ENCODE measurements around the gene TAF5L. TPM values are rescaled to one million over a fixed set of nuclear protein-coding genes. Genes with fewer than 3 reads are reported as not detected.

The TAF5L gene
- total and polyA plus RNA-seq, 2 experiments from 2014 or later = 5.6 to 17.6 TPM

DNA sequence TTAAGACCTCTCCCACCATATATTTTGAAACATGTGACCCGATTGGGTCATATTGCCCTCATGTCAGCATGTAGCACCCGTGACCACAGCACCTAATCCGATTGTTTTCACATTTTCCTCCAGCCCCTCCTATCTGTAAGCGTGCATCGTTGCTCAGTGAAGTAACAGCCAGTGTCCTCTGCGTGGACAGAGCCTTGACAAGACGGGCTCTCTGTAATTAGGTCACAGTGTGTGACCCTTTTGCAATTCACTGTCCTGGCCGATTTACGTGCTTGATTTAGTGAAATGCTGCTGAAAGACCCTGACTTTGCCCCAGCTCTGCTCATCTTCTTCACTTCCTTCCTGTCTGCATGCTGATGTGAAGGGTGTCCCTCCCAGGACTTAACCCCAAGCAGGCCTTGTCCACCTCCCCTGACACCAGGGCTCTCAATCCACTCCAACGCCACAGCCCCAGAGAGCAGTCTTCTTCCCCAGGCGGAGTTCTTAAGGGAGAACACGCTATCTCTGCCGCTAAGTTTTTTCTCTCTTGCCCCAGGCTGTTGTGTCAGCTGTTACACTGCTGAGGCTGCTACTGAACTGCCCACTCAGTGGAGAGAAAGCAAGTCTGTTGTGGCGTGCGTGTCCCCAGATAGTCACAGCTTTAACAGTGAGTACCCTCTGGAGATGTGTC lies 19.5 kb upstream of the TAF5L start:
- no peaks in the 10 kb centered on the region for H3K27me3 ChIP-seq (ENCODE audit: insufficient read depth)
- Mint-ChIP-seq H3K9me3 (no peaks in the 10 kb centered on the region), H3K27me3 (ENCODE audit: insufficient read depth, low read depth, poor library complexity) (peaks cover 3% of the 10 kb centered on the region), H3K4me3 (no peak overlapping the region), H3K27ac (no peak overlapping the region), H3K4me1 (no peaks in the 10 kb centered on the region), H3K36me3 (ENCODE audit: low read depth) (peaks cover 67% of the 10 kb centered on the region)
- peaks cover 17% of the 10 kb centered on the region for H4K20me1 ChIP-seq (replicated peaks; ENCODE audit: insufficient read depth)
- H3K79me2 ChIP-seq (replicated peaks; ENCODE audit: insufficient read depth) = peaks cover 25% of the 10 kb centered on the region
- H3F3A ChIP-seq (replicated peaks; ENCODE audit: low read depth) = no peaks in the 10 kb centered on the region
- DNase-seq (ENCODE audit: low spot score) (no peak), ATAC-seq (no peak)
- H3K36me3 ChIP-seq (ENCODE audit: insufficient read depth) = peaks cover 41% of the 10 kb centered on the region
- no peak overlapping the region for H3K4me2 ChIP-seq
- TF ChIP-seq POLR2AphosphoS5 (IDR thresholded peaks at IDR 0.05; ENCODE audit: low read depth) (no peak), EZH2phosphoT487 (IDR thresholded peaks at IDR 0.05; ENCODE audit: unreplicated experiment) (no peak), ZNF462 (CRISPR knock-in tag; IDR thresholded peaks at IDR 0.05) (no peak), CREB1 (CRISPR knock-in tag; IDR thresholded peaks at IDR 0.05; ENCODE audit: low read depth) (no peak), NANOG (IDR thresholded peaks at IDR 0.05; ENCODE audit: borderline replicate concordance) (no peak), REST (IDR thresholded peaks at IDR 0.05; ENCODE audit: unreplicated experiment) (no peak), EZH2 (IDR thresholded peaks at IDR 0.05; ENCODE audit: low read depth, unreplicated experiment) (no peak), CTCF (conservative IDR thresholded peaks at IDR 0.05; ENCODE audit: low read depth in 2 of 2) (no peak), STAT1 (IDR thresholded peaks at IDR 0.05; ENCODE audit: unreplicated experiment) (no peak), ZNF331 (CRISPR knock-in tag; IDR thresholded peaks at IDR 0.05; ENCODE audit: low read depth) (no peak), ZNF114 (CRISPR knock-in tag; IDR thresholded peaks at IDR 0.05) (no peak), JUNB (IDR thresholded peaks at IDR 0.05; ENCODE audit: unreplicated experiment) (no peak), ETS1 (IDR thresholded peaks at IDR 0.05) (no peak)
- no peaks in the 10 kb centered on the region for H3K4me1 ChIP-seq (ENCODE audit: insufficient read depth)
- H3K27ac ChIP-seq (ENCODE audit: low read depth) = no peak overlapping the region
- H2AFZ ChIP-seq = no peak overlapping the region
- no peak overlapping the region for H3K4me3 ChIP-seq
- H3K9me2 ChIP-seq (ENCODE audit: insufficient read depth) = no peaks in the 10 kb centered on the region

Data from GM23338 (cell line).